GM23338 (cell line): ENCODE data around the gene SHLD2.

Source experiments
- POLR2AphosphoS5 ChIP-seq: IDR thresholded peaks from 2 replicates; pipeline ENCODE4 v1.6.1; 2016; ENCODE audit warnings: antibody characterized with exemption, low read depth
- ZNF114 ChIP-seq: fragments of 250-450 bp; sonication (Bioruptor Pico); IDR thresholded peaks from 2 replicates; pipeline ENCODE4 v1.5.0; 2020; ENCODE audit warnings: mild to moderate bottlenecking, moderate library complexity

DNA sequence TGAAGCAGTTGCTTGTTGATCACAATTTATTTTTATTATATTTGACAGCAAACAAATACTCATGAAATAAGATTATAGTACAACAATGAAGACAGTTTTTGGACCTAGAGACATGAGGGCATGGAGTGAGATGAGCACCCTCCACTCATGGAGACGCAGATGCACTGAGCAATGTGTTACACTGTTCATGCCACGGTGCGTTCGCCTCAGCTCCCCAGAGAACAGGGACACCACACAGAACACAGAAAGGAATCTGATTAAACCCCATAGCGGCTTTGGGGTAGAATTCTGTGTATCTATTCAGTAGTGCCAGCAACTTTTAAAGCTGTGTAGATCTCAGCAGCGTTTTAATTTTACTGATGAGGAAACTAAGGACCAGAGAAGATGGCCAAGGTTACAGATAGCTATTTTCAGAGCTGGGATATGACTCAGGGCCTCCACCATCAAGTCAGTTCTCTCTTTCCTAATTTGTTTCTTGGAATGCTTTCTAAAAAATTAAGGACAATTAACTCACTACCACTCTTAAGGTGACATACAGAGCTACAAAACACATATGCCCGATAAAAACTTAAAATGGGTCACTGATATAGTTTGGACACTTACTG is 41.3 kb upstream of the SHLD2 start:
- no peak for TF ChIP-seq ZNF114 (CRISPR knock-in tag)
- TF ChIP-seq POLR2AphosphoS5, result no peak
